GM12874 (cell line): ENCODE data around the gene MAP2.

Experiments used
- TF ChIP-seq, protein P1 (sequence below): IDR thresholded peaks from 2 replicates; pipeline ENCODE4 v1.5.1; 2011; ENCODE audit warnings: low read depth, mild to moderate bottlenecking, control low read depth, low read length, moderate library complexity; ENCODE audit not compliant: insufficient read depth

The MAP2 gene

DNA sequence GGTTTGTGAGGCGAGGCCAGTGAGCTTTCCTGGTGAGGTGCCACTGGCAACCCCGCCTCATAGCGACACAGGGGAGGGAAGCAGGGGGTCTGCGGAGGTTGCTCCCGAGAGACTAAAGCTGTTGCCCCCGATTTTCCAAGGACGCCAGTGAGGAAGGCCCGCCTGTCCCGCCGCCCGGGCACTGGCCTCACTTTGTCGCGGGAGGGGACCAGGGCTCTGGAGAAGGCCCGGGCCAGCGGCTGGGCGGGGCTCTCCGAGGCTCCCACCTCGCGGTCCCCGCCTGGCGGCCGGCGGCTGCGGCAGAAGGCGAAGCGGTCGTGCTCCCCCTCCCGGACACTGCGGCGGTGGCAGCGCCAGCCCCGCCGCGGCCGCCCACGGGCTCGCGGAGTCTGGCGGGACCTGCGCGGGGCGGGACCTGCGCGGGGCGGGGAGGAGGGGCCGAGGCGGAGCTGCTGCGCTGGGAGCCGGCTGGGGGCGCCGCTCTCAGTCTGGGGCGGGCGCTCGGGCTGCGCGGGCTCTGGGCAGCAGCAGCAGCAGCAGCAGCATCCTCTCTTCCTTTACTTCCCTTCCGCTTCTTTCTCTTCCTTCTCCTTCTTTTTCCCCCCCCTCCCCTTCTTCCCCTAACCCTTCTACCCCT, at the start of gene MAP2:
TSS of gene MAP2 (plus strand) at position 486 of the 637 bp plus-strand sequence. CDS start 229,124 bp downstream, outside the sequence.
- TF ChIP-seq, protein P1, sequence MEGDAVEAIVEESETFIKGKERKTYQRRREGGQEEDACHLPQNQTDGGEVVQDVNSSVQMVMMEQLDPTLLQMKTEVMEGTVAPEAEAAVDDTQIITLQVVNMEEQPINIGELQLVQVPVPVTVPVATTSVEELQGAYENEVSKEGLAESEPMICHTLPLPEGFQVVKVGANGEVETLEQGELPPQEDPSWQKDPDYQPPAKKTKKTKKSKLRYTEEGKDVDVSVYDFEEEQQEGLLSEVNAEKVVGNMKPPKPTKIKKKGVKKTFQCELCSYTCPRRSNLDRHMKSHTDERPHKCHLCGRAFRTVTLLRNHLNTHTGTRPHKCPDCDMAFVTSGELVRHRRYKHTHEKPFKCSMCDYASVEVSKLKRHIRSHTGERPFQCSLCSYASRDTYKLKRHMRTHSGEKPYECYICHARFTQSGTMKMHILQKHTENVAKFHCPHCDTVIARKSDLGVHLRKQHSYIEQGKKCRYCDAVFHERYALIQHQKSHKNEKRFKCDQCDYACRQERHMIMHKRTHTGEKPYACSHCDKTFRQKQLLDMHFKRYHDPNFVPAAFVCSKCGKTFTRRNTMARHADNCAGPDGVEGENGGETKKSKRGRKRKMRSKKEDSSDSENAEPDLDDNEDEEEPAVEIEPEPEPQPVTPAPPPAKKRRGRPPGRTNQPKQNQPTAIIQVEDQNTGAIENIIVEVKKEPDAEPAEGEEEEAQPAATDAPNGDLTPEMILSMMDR: peak; percentile 88

DNA sequence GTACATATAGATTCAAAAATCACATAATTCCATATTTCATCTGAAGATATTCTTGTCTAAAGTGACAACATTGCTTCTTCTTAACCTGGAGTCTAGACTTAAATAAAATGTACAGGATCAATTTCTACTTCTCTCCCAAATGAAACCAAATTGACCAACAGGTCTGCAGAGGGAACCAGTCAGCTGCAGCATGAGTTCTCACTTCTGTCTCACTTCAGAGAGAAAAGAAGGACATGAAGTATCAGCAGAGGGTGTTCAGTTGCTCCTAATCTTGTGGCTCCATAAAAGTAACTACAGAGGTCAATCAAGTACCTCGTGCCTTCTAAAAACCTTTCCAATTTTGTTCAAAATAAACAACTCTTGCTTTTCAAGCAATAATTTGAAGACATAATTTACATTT, 47.2 kb upstream of the MAP2 start:
- TF ChIP-seq, protein P1: no peak

DNA sequence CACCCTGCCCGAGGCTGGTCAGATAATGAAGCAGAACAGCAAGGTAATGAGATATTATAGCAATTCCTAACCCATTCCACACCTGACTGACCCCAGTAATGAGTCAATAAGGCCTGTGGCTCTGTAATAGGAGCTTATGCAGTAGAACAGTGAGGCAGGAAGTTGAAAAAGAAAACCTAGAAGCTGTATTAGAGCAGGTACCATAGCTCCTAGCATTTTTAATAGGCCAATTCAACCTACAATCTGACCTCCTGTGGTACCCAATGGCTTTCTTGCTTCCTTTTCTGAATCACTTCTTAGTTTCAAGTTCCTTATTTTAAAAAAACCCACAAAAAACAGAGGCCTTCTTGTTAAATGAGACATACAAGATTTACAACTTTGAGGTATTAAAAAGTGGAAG, 43.6 kb upstream of the MAP2 start:
- TF ChIP-seq, protein P1: no peak

- TF ChIP-seq, protein P1: no peak
These were observed 42.8 kb upstream of the MAP2 start for GRCh38 chr2:209381091-209381490.

DNA sequence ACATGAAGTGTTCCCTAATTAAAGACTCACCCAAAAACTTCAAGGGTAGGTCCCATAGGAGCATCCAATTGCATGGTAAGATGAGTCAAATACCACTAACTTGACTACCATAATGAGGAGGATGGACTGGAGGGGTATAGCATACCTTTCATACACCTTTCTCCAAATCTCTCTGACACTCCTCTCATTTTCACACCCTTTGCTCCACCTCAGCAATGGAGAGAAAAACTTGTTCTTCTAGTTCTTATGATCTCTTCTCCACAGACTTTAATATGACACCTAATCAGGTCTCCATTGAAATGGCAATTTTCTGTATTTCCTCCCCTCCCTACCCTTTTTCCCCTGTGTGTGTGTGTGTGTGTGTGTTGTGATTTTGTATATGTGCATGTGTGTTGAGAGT, 41.1 kb upstream of the MAP2 start:
- TF ChIP-seq, protein P1: no peak

GRCh38 chr2:209383212-209383611, 40.6 kb upstream of the MAP2 start:
- TF ChIP-seq, protein P1: no peak

DNA sequence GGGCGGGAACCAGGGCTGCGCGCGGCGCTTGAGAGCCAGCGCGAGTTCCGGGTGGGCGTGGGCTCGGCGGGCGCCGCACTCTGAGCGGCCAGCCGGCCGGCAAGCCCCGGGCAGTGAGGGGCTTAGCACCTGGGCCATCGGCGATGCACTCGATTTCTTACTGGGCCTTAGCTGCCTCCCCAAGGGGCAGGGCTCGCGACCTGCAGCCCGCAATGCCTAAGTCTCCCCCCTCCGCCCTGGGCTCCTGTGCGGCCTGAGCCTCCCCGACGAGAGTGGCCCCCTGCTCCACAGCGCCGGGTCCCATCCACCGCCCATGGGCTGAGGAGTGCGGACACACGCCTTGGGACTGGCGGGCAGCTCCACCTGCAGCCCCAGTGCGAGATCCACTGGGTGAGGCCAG, 36.5 kb upstream of the MAP2 start:
- TF ChIP-seq, protein P1: no peak
